SIG-M5 treated with dmso at 0.1 percent for 504 hours (cell line): ENCODE measurements around the gene CISH.

Experiments used
- DNase-seq: peaks from one replicate; lab custom pipeline; 2025; ENCODE audit not compliant: unreplicated experiment; lab: John Stamatoyannopoulos, UW

Gene CISH

GRCh38 chr3:50573566-50574443, 37.8 kb downstream of the CISH start:
- no peak for DNase-seq

- DNase-seq = no peak
Measured at GRCh38 chr3:50572801-50573371, 38.7 kb downstream of the CISH start.

GRCh38 chr3:50572158-50572557, 39.4 kb downstream of the CISH start:
- peak; percentile 78 for DNase-seq

- no peak for DNase-seq
Measured at GRCh38 chr3:50571486-50571885, 40.1 kb downstream of the CISH start.

- DNase-seq = no peak
Measured at GRCh38 chr3:50570508-50571279, 40.9 kb downstream of the CISH start.

GRCh38 chr3:50568947-50569749, 42.4 kb downstream of the CISH start, which contains the start of gene HEMK1:
TSS of gene HEMK1 (plus strand) at chr3:50569522. CDS start at chr3:50571105, 1,583 bp downstream.
- DNase-seq = peak; percentile 90

GRCh38 chr3:50567386-50568167, 44.0 kb downstream of the CISH start, which contains the start of gene C3orf18:
TSS of gene C3orf18 (minus strand) at chr3:50567747. CDS start at chr3:50565699, 2,048 bp downstream.
- DNase-seq = peak; percentile 83

- no peak for DNase-seq
Measured at GRCh38 chr3:50567011-50567385, 44.6 kb downstream of the CISH start.

GRCh38 chr3:50564321-50564720, 47.3 kb downstream of the CISH start:
- no peak for DNase-seq

- DNase-seq = no peak
Measured at GRCh38 chr3:50563867-50564266, 47.7 kb downstream of the CISH start.

- DNase-seq = no peak
Measured at GRCh38 chr3:50562861-50563260, 48.7 kb downstream of the CISH start.

- no peak for DNase-seq
Measured at GRCh38 chr3:50559702-50560101, 51.9 kb downstream of the CISH start.

- DNase-seq = no peak
Measured at GRCh38 chr3:50557915-50558314, 53.7 kb downstream of the CISH start.

GRCh38 chr3:50557106-50557505, 54.5 kb downstream of the CISH start:
- no peak for DNase-seq
